ENCODE results near the gene APAF1.

APAF1 gene

DNA sequence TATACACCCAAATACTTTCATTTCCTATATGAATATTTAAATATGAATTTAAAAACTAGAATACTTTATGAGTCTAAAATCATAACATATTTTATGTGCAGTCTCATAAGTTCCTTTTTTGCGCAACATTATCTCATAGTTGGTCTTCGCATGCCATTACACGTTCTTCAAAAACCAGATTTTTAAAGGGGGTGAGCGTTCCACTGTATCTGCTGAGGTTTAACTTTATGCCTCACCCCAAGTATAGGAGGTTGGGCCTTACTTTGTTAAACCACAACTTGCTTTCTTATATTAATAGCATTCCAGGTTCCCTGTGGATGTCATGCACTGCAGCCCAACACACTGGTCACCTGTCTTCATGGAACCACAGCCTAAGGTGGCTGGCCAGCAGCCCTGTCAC is 118.6 kb downstream of the APAF1 start:
- no peak for DNase-seq (ENCODE audit: low read depth)

DNA sequence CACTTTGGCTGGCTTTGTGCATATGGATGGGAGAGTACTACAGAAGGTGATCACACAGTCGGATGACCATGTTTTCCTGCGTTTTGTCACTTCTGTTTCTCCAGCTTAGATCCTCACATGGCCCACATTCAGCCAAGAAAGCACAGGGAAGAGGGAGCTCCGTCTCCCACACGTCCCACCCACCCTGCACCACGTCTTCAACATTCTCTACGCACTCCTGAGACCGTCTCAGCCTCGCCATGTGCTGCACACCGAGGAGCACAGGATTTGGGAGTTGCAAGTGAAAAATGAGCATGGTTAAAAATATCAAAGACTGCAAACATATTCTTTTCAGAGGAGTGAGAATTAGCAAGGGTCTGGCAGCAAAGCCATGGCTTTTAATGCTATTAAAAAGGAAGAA is 122.2 kb downstream of the APAF1 start:
- no peak for DNase-seq (ENCODE audit: low read depth)

DNA sequence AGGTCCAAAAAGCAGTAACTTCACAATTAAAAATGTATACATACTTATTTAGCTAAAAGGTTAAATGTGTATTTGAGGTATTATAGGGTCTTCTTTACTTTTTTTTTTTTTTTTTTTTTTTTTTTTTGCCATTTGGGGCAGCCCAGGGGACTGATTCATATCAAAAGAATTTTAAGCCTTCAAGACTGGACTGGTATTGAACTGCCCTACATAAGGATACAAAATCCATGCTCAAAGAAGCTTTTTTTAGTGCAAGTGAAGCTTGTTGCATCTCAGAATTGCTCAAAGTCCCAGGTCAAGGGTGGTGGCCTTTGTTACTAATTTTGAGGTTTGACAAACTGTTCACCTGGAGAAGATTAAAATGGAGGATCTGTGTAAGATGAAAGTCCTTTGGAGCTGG is 124.0 kb downstream of the APAF1 start:
- DNase-seq (ENCODE audit: low read depth): no peak

DNA sequence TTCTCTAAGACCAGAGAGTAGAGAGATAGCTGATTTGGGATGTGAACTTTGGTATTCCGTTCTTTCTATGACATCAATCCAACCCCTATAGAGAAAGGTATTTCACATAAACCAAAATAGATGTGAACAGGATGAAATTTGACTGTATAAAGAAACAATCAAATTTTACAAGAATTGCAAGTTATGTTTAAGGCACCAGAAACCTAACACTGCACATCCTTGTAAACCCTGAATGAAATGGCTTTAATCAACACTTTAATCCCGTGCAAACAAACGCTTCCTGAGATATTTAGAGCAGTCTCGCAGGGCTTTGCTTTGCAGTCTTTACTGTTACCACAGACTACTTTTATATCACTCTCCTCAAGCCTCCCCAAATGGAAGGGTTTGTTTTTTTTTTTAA is 125.1 kb downstream of the APAF1 start:
- DNase-seq (ENCODE audit: low read depth): no peak

DNA sequence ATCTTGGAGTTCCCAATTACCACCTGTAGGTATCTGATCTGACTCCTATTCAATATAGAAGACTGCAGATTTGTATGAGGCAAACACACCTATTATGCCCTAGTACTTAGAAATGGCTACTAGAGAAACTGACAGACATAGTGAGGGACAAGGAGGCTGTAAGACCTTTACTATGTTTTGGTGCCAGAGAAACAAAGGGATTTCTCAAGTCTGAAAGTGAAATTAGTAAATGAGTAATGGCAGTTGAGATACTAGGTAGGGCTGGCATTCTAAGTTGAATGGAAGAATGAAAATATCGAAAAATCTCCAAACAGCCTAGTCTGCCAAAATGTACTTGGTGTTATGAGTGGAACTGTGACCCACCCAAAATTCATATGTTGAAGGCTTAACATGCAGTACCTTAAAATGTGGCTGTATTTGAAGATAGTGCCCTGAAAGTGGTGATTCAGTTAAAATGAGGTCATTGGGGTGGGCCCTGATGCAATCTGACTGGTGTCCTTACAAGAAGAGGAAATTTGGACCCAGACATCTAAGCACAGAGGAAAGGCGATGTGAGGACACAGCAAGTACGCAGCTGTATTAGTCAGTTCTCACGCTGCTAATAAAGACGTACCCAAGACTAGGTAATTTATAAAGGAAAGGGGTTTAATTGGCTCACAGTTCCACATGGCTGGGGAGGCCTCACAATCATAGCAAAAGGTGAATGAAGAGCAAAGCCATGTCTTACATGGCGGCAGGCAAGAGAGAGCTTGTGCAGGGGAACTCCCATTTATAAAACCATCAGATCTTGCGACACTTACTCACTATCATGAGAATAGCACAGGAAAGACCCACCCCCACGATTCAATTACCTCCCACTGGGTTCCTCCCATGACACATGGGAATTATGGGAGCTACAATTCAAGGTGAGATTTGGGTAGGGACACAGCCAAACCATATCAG is 127.0 kb downstream of the APAF1 start:
- no peak for DNase-seq (ENCODE audit: low read depth)

DNA sequence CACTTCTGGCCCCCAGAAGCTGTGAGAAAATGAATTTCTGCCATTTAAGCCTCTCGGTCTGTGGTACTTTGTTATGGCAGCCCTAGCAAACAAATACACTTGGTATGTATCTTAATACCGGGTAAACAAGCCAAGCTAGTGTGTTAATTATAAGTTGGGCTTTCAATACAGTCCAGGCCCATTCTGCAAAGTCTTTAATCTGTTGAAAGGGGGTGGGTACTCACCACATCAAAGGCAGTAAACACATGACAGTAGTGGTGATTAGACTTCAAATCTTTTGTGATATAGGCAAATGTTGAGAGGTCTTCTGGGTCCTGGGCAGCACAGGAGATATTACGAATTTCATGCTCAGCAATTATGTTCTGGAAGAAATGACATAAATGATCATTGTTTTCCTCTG is 127.7 kb downstream of the APAF1 start:
- no peak for DNase-seq (ENCODE audit: low read depth)

DNA sequence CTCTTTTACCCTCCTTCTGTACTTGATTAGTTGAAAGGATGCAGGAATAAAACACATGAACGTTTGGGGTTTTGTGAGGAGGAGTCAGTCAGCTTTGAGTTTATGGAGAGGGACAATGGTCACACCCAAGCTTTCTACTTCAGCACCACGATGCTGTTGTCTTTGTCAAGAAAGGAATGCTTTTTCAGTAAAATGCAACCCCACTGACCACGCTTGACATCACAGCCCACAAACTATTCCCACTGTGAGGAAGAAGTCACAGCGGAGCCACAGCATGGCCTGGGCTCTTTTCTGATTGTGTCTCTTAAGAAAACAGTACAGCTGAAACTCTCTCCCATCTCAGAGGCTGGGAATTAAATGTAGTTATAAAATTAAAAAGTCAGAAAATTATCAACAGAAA is 135.2 kb downstream of the APAF1 start:
- no peak for DNase-seq (ENCODE audit: low read depth)

DNA sequence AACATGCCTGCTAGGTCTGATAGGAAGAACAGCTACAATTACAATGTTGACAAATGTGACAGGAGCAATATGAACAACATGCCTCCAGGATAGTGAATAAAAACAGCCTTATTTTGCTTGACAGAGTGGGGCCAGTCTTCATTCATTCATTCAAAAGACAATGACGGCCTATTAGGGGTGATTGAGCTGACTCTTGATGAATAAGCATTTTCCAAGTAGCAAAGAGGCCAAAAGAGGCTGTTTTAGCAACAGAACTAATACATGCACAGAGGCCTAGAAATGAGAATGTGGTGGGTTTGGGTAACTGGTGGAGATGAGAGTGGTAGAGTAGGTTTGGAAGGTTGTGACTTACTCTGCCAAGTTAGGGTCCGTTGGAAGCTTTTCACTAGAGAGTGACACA is 138.3 kb downstream of the APAF1 start:
- no peak for DNase-seq (ENCODE audit: low read depth)

Data from stimulated activated CD4-positive, alpha-beta T cell treated with anti-CD3 and anti-CD28 coated beads, Interleukin-2, amount 100 ng/mL, for 4 hours (primary cell).